ENCODE data around the gene LEMD2. TPM values are rescaled to one million over a fixed set of nuclear protein-coding genes. Genes with fewer than 3 reads are reported as not detected.
A peak's percentile ranks its signal among the peaks of the same experiment; 100 is the strongest.

The LEMD2 gene
- total and polyA plus RNA-seq, 9 of the 15 experiments (the other 6 are each of a cell fraction or from before 2014, with no cell fraction given), result 0.32 to 46.3 (median 30.8) TPM

DNA sequence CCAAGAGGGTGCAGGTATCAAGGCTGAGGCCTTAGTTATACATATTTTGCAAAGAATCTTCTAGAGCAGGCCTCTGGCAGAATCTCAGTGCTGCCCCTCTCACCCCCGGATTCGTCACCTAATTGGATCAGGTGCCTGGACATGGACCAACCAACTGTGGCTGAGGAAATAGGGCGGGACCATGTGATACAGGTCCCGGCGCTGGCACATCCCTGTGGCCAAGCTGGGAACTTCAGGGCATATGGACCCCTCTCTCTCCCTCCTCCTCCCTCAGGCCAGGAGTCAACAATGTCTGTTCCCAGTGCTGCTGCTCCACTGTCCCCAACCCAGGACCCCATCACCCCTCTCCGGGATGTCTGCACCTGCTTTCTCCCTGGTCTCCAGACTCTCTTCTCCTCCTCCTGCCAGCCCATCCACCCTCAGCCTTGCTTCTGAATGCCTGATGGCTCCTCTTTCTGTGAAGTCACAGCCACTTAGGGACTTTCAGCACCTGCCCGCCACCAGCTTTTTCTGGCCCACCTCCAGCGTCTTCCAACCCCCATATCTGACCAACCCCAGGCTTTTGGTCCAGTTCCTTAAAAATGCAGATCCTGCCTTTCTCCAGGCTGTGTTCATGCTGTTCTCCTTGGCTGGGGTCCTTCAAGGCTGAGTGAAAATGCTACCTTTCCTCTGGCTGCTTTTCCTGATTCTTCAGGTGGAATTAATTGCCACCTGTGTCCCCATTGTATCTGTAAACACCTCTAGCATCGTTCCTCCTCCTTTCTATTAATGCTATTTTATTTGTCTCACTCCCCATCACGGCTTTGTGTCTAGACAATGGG lies 33.9 kb upstream of the LEMD2 start (continued):
- TF ChIP-seq, protein P1, sequence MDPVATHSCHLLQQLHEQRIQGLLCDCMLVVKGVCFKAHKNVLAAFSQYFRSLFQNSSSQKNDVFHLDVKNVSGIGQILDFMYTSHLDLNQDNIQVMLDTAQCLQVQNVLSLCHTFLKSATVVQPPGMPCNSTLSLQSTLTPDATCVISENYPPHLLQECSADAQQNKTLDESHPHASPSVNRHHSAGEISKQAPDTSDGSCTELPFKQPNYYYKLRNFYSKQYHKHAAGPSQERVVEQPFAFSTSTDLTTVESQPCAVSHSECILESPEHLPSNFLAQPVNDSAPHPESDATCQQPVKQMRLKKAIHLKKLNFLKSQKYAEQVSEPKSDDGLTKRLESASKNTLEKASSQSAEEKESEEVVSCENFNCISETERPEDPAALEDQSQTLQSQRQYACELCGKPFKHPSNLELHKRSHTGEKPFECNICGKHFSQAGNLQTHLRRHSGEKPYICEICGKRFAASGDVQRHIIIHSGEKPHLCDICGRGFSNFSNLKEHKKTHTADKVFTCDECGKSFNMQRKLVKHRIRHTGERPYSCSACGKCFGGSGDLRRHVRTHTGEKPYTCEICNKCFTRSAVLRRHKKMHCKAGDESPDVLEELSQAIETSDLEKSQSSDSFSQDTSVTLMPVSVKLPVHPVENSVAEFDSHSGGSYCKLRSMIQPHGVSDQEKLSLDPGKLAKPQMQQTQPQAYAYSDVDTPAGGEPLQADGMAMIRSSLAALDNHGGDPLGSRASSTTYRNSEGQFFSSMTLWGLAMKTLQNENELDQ (CRISPR knock-in tag; IDR thresholded peaks at IDR 0.05; ENCODE audit: borderline replicate concordance), result no peak
- TF ChIP-seq, protein P2, sequence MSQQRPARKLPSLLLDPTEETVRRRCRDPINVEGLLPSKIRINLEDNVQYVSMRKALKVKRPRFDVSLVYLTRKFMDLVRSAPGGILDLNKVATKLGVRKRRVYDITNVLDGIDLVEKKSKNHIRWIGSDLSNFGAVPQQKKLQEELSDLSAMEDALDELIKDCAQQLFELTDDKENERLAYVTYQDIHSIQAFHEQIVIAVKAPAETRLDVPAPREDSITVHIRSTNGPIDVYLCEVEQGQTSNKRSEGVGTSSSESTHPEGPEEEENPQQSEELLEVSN (IDR thresholded peaks at IDR 0.05; ENCODE audit: borderline replicate concordance in 1 of 2, extremely low read depth in 1 of 2, insufficient read depth in 1 of 2, insufficient read length in 1 of 2, low read depth in 1 of 2, low read length in 1 of 2, poor library complexity in 1 of 2, severe bottlenecking in 1 of 2), result peak in 1 of 2 experiments; percentile 45
- no peak for TF ChIP-seq ZNF274 (IDR thresholded peaks at IDR 0.05; ENCODE audit: borderline replicate concordance, low read depth, low read length)
- peak; percentile 3; the same call in 1 of the 2 replicates for TF ChIP-seq CREM (IDR thresholded peaks at IDR 0.05; ENCODE audit: low read depth)
- TF ChIP-seq, protein P3, sequence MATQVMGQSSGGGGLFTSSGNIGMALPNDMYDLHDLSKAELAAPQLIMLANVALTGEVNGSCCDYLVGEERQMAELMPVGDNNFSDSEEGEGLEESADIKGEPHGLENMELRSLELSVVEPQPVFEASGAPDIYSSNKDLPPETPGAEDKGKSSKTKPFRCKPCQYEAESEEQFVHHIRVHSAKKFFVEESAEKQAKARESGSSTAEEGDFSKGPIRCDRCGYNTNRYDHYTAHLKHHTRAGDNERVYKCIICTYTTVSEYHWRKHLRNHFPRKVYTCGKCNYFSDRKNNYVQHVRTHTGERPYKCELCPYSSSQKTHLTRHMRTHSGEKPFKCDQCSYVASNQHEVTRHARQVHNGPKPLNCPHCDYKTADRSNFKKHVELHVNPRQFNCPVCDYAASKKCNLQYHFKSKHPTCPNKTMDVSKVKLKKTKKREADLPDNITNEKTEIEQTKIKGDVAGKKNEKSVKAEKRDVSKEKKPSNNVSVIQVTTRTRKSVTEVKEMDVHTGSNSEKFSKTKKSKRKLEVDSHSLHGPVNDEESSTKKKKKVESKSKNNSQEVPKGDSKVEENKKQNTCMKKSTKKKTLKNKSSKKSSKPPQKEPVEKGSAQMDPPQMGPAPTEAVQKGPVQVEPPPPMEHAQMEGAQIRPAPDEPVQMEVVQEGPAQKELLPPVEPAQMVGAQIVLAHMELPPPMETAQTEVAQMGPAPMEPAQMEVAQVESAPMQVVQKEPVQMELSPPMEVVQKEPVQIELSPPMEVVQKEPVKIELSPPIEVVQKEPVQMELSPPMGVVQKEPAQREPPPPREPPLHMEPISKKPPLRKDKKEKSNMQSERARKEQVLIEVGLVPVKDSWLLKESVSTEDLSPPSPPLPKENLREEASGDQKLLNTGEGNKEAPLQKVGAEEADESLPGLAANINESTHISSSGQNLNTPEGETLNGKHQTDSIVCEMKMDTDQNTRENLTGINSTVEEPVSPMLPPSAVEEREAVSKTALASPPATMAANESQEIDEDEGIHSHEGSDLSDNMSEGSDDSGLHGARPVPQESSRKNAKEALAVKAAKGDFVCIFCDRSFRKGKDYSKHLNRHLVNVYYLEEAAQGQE (IDR thresholded peaks at IDR 0.05; ENCODE audit: borderline replicate concordance), result 0 out of 2 replicates have a peak, but pooled peaks have one; percentile 36
- TF ChIP-seq, protein P3 (CRISPR knock-in tag; IDR thresholded peaks at IDR 0.05; ENCODE audit: low read depth), result no peak
- TF ChIP-seq SRSF1 (IDR thresholded peaks at IDR 0.05; ENCODE audit: low read depth, low read length), result no peak
- TF ChIP-seq TCF3 (CRISPR knock-in tag; IDR thresholded peaks at IDR 0.05), result no peak
- TF ChIP-seq ZNF217 (CRISPR knock-in tag; IDR thresholded peaks at IDR 0.05), result no peak
- TF ChIP-seq POLR2B (IDR thresholded peaks at IDR 0.05; ENCODE audit: low read depth, partially characterized antibody), result no peak
- TF ChIP-seq ZNF436 (CRISPR knock-in tag; IDR thresholded peaks at IDR 0.05), result no peak
- no peak for TF ChIP-seq CBFB (CRISPR knock-in tag; IDR thresholded peaks at IDR 0.05)
- TF ChIP-seq ZNF174 (CRISPR knock-in tag; IDR thresholded peaks at IDR 0.05), result no peak
- TF ChIP-seq FOXK2 (conservative IDR thresholded peaks at IDR 0.05 in 1 of 2, IDR thresholded peaks at IDR 0.05 in 1 of 2; ENCODE audit: low read depth in 2 of 2), result no peak

Measured in K562 (cell line).